ENCODE results near the gene STPG3. TPM values are rescaled to one million over a fixed set of nuclear protein-coding genes. Genes with fewer than 3 reads are reported as not detected.

The STPG3 gene
- total and polyA plus RNA-seq, 2 of the 13 experiments (the other 11 are each of a cell fraction or from before 2014, with no cell fraction given) = not detected

- TF ChIP-seq ZNF407 (CRISPR knock-in tag; IDR thresholded peaks at IDR 0.05; ENCODE audit: not compliant biosample characterization) (no peak), ZFX (CRISPR knock-in tag; IDR thresholded peaks at IDR 0.05; ENCODE audit: low read depth) (0 out of 2 replicates have a peak, but pooled peaks have one; percentile 72), ZNF432 (CRISPR knock-in tag; IDR thresholded peaks at IDR 0.05; ENCODE audit: borderline replicate concordance) (no peak), ZNF614 (CRISPR knock-in tag; IDR thresholded peaks at IDR 0.05; ENCODE audit: borderline replicate concordance) (no peak), GTF2F1 (IDR thresholded peaks at IDR 0.05; ENCODE audit: low read length) (no peak), ZNF101 (CRISPR knock-in tag; IDR thresholded peaks at IDR 0.05; ENCODE audit: borderline replicate concordance, low read depth) (no peak), SNAPC2 (CRISPR knock-in tag; IDR thresholded peaks at IDR 0.05) (no peak), SOX6 (IDR thresholded peaks at IDR 0.05) (no peak), SOX6 (CRISPR knock-in tag; IDR thresholded peaks at IDR 0.05) (no peak), ISL2 (CRISPR knock-in tag; IDR thresholded peaks at IDR 0.05) (no peak), NR2F1 (CRISPR knock-in tag; IDR thresholded peaks at IDR 0.05) (no peak), ELF3 (CRISPR knock-in tag; IDR thresholded peaks at IDR 0.05) (no peak), ZBTB2 (CRISPR knock-in tag; IDR thresholded peaks at IDR 0.05; ENCODE audit: low read depth) (peak; percentile 6; the same call in 1 of the 2 replicates), BHLHE40 (IDR thresholded peaks at IDR 0.05; ENCODE audit: low read length) (no peak), ZNF781 (CRISPR knock-in tag; IDR thresholded peaks at IDR 0.05; ENCODE audit: borderline replicate concordance, not compliant biosample characterization) (no peak), ZNF335 (CRISPR knock-in tag; IDR thresholded peaks at IDR 0.05) (no peak), NR2F6 (IDR thresholded peaks at IDR 0.05) (no peak), NR2F6 (CRISPR knock-in tag; IDR thresholded peaks at IDR 0.05) (no peak; the same call in 1 of the 2 replicates), LCORL (IDR thresholded peaks at IDR 0.05) (no peak), LCORL (CRISPR knock-in tag; IDR thresholded peaks at IDR 0.05) (peak; percentile 58; the same call in 1 of the 2 replicates), ZNF431 (CRISPR knock-in tag; IDR thresholded peaks at IDR 0.05; ENCODE audit: borderline replicate concordance, low read depth) (no peak)
These were observed 27.8 kb upstream of the STPG3 start (continued) for GRCh38 chr9:137223078-137223970.

All from HepG2 (cell line).